DMS 273 (cell line): ENCODE data around the gene PTGES3.

Experiments
- DNase-seq: peaks from one replicate; lab custom pipeline; 2025; ENCODE audit not compliant: unreplicated experiment; lab: John Stamatoyannopoulos, UW

Gene PTGES3

DNA sequence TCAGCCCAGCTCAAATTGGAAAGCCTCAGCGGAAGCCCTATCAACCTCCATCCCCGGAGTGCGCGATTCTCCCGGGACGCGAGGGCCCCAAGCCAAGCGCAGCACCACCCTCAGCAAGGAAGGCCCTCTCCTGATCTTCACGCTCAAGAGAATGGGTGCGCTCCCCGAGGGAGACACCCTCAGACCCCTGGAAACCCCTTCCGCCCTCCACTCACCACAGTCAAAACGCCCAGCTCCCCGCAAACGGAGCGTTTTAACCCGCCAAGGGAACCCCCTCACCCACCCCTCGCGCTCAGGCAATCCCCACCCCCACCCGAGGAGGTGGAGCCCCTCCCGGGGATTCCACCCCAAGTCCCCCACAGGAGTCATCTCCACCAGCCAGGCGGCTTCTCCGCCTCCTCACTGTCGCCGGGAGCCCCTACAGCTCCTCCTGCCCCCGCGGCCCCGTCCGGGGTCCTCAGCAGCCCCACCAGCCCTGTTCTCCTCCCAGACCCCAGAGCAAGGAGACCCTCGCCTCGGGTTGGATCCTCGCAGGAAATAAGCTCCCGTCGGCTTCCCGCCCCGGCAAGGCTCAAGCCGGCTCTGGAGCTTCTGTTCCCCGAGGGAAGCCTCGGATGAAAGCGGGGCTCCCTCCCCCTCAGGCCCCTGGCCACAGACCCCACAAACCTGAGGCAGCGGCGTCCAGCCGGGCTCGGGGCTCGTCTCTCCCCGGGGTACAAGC is 58.5 kb downstream of the PTGES3 start:
- DNase-seq, result peak; percentile 41

DNA sequence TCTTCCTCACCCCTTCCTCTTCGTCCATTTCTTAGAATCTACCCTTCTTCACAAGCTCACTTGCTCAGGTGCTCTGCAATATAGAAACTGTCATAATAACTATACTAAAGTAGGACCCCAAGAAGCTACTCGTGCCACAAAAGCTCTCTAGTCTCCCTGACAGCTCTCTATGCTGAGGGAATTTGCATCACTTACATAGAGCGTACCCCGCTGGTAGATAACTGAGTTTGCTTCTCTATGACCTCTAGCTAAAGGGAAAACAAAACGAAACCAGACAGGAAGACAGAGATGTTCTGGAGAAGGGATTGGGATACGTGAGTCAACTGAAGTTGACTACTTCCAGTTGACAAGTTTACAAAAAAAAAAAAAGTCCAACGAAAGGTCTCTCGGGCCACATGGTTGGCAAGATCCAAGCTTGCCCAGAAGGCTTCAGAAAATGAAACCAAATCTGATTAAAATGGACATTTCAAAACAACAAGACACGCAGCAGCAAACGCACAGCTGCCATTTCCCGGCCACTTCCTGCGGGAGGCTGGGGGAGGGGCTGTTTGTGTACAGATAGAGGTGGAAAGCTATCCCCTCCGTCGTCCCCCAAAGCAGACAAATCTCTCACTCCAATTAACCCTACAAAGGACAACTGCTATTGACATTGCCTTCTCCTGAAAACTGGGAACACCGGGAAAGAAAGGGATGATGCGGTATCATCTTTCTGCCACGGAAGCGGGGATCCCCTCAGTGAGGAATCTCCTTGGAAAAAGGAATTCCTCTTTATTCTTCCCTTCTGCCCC is 59.2 kb downstream of the PTGES3 start:
- peak; percentile 61 for DNase-seq

DNA sequence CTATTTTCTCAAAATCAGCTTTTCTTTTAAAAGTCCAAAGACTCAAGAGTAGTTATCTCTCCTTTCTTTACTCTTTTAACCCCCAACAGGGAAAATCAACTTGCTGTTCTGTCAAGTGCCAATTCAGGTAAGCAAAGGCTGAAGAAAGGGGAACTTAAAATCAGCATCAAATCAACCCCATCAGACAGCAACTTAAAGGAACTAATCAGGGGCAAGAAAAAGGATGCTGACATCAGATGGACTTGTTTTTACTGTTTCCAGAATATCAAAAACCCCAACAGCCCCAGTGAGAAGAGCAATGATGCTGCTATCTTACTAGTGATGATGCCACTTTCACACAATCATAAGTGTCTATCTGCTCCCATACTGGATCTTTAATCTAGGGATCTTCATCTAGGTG is 61.4 kb downstream of the PTGES3 start:
- no peak for DNase-seq

GRCh38 chr12:56622535-56622934 is 65.5 kb downstream of the PTGES3 start:
- no peak for DNase-seq

DNA sequence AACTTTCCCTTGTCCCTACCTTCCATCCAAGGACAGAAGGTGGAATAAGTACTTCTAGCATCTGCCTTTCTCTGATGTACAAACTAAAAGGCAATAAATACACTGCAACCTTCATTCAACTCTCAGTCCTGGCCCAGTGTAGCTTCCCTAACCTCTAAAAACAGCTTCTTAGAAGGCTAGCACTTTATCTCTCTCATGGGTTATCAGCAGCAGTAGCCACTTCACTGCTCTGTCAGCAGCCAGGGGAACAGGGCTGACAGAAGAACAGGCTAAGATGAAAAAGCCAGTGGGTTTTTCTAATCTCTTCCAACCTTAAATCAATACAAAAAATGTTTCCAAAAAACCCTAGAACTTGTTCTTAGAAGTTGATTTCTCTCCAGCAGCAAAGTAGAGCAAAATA is 71.2 kb downstream of the PTGES3 start:
- DNase-seq, result no peak

DNA sequence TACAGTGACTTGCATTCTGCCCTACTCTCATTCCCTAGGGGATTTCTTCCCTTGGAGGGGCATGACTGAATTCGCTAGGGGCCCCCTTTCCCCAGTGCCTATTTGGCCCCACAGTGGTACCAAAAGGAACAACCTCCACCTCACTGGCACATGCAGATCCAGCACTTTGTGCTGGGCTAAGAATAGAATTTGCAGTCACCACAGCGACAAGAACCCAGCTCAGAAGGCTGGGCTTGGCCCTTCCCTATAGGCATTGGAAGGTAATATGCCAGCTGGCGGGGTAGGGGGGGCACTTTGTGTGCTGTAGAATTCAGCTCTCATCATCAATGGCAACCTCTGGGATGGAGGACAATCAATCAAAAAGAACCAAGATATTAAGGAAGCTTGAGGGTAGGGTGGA is 71.8 kb downstream of the PTGES3 start:
- no peak for DNase-seq

GRCh38 chr12:56614627-56615026 is 73.5 kb downstream of the PTGES3 start:
- DNase-seq, result no peak
